Eye (tissue), 1 donor: ENCODE results near the gene EIF2AK3.
"Not testable (repeated sequence)": the region's sequence is repeated elsewhere in the genome, so short reads cannot be mapped to it uniquely, and the experiment has no call there.

Experiments used
- DNase-seq: peaks from one replicate; pipeline ENCODE4 v3.0.0-alpha.2; 2015

EIF2AK3 gene

DNA sequence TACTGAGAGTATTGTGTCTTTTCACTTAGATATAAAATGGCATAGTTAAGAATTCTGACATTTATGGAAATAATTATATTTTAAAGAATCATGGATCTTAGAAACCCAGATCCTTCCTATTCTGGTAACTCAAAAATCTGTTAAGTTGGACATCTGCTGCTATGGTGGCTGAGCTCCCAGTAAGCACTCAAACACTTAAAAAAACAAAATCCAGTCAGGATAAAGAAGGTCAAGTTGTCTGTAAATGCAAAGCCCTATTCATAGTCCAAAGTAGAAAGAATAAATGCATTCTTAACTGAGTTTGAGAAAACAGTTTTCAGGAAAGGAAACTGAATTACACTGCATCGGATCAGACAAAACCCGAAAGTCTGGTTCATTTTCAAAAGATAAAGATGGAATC is 35.6 kb downstream of the EIF2AK3 start:
- DNase-seq: no peak

DNA sequence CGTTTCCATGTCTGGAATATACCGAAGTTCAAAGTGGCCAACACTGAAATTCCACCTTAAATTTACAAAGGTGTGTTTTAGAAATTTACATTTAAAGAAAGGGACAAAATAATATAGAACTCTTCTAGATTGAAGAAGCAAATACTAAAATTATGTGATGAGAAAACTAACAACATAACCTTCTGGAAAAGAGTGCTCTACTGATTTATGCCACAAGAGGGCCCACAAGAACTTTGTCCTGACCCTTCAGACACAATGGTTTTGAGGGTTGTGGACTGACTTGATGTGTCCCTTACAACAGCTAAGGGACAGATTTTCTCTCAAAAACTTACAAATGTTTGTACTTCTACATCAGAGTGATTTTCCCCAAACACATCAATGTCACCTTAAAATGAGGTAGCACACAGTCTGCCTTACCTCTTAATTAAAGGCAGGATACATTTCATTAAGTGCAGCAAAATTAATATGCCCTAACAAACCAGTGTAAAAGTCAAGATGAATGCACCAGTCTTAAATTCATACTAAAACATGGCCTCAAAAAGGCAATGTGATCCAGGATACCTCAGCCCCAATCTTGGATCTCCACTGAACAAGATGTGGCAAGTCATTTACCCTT is 36.2 kb downstream of the EIF2AK3 start:
- peak; percentile 82 for DNase-seq

DNA sequence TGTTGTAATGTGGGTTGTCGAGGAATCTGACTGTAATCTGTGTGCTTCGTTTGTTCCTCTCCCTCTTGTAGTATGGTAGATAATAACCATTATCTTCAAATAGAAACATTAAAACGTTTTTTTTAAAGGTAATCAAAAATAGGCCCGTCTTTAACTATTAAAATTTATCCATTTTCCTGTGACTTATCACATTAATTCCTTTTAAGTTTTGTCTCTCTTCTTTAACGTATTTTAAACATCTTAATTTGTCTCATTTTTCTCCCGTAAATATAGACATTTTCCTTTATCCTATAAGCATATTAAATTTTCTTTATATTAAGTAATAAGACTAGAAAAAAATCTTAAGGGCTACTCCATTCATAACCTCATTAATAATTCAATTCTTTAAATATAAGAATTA is 41.3 kb downstream of the EIF2AK3 start:
- no peak for DNase-seq

DNA sequence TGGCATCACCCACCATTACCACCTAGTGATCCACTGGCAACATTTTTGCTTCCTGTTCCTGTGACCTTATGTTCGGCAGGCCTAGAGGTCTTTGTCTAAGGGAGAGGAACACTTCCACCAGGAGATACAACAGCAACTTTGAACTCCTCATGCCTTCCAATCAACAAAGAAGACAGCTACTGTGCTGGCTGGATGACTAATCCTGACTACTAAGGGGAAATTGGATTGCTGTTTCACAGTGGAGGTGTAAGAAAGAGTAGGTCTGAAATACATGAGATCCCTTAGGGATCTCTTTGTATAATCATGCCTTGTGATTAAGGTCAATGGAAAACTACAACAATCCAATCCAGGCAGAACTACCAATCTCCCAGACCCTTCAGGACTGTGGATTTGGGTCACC is 45.2 kb downstream of the EIF2AK3 start:
- DNase-seq: no peak

DNA sequence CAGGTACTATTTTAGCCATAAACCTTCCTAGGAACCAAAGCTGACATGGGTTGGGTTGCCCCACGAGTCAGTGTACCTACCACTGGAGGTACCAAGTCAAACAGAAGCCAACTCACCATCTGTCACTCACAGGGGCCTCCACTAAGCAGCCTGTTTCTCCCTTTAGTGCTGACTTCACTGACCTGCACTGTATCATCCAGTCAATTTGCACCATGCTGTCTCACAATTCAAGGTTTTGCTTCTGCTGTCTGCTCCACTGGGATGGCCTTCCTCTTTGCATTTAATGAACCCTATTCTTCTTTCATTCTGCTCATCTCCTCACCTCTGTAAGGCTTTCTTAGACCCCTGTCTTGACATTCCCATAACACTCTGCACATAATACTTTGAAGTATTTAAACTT is 47.2 kb downstream of the EIF2AK3 start:
- peak; percentile 18 for DNase-seq

DNA sequence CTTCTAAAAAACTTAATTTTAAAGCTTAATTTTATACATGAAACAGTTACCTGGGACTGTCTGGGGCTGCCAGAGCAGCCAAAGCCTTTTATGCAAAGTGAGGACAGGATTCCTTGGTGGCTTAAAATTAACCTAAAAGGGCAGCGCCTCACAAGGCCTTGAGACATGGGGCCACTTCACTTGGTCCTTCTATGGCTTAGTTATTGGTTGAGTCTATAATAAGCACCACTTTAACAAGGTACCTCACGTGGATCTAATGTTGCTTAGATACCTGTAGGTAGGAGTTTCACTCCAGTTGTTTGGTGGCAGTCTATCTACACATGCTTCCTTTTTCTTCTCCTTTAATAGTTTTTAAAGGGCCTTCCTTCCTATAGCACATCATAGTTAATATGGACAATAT is 51.6 kb downstream of the EIF2AK3 start:
- DNase-seq: no peak

DNA sequence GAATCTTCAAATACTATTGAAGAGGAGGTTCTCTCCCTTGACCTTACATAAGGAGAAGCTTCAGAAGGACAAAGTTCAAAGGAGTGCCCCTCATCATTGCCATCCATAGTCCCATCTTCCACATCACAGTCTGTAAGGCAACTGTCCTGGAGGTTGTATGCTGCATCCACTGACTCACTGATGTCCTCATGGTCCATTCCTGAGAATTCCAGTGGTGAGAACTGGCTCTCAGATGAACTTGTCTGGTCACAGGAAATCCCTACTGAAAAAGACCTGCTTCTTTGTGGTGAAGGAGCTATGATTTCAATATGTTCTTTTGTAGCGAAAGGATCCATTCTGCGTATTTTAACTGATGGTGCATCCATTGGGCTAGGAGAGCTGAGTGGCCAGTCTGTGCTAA is 52.2 kb downstream of the EIF2AK3 start:
- no peak for DNase-seq

DNA sequence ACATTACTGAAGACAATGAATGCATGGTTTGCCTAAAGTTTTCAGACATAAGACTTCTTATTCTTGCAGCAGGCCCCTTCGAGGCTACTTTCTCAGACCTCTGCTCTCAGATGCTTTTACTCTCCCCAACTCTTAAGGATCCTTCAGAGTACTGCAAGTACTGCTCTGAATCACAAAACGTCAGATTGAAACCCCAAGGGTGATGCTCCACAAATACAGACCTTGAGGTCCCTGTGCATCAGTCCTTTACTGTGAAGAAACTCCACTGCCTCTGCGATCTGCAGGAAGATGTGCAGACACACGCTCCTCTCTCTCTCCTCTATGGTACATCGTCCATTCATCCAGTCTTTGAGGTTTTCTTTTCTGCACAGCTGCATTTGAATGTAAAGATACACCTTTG is 52.8 kb downstream of the EIF2AK3 start:
- DNase-seq: no peak

DNA sequence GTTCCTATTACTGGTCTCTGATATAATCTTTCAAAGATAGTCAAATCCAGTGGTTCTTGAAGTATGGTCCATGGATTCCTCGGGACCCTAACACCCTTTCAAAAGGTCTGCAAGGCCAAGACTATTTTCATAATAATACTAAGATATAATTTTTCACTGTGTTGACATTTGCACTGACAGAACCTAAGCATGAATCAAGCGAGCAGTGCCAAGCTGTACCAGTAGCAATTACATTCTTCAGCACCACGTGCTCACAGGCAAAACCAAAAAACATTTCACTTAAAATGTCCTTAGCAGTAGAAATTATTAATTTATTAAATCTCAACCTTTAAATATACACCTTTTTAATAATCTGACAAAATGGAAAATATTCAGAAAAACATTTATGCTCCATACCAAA is 59.1 kb downstream of the EIF2AK3 start:
- DNase-seq: no peak

DNA sequence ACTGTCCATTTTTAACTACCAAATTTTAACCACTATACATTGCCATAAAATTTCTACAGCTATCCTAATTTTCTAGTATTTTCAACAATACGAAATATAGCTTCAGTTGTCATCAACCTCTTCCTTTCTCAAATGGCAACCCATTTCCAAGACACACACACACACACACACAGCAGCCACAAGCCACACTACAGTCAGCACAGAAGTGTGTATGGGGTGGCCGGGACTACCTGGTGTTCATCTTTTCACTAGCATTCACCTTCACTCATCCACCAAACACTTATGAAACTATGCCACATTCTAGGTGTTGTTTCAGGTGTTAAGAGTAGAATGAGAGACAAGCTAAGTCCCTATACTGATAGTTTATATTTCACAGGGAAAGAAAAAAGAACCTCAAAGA is 62.9 kb downstream of the EIF2AK3 start:
- DNase-seq: no peak

DNA sequence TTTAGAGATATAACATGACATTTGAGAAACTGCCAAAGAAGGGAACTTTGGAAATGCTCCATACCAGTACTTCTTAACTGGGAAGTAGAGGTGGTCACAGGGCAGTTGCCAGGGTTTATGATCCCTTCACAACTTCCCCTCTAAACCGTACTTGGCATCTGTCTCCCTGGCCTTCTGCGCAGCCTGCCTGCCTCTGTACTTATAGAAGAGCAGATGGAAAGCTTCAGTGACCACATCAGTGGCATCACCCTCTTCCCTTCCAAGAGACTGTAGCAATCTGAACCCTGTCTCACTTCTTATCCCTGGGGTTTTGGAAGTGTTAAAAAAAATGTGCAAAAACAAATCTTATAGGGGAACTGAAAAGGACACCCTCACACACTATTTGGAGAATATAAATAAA is 64.1 kb downstream of the EIF2AK3 start:
- no peak for DNase-seq

DNA sequence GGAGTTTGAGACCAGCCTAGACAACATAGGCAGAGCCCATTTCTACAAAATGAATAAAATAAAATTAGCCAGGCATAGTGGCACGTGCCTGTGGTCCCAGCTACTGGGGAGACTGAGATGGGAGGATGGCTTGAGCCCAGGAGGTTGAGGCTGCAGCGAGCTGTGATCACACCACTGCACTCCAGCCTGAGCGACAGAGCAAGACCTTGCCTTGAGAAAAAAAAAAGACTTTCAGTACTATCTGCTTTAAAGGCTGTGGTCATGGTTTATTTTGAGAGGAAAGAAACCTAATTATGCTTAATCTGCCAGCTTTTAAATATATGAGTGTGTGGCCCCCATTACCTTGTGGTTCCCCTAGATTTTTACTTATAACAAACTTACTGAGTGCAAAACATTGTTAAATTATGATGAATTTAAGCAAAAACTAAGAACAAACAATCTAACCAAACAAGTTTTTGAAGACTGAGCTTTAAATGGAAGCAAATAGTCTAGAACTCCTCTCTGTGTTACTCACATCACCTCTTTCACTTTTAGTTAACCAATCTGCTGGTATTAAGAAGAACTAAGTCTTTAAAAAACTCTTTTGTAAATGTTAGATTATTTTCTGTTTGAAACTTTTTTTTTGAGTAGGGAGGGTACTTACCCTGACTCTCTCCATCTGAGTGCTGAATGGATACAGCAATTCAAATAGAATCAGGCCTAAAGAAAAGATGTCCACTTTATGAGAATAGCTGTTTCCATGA is 65.4 kb downstream of the EIF2AK3 start:
- no peak for DNase-seq

DNA sequence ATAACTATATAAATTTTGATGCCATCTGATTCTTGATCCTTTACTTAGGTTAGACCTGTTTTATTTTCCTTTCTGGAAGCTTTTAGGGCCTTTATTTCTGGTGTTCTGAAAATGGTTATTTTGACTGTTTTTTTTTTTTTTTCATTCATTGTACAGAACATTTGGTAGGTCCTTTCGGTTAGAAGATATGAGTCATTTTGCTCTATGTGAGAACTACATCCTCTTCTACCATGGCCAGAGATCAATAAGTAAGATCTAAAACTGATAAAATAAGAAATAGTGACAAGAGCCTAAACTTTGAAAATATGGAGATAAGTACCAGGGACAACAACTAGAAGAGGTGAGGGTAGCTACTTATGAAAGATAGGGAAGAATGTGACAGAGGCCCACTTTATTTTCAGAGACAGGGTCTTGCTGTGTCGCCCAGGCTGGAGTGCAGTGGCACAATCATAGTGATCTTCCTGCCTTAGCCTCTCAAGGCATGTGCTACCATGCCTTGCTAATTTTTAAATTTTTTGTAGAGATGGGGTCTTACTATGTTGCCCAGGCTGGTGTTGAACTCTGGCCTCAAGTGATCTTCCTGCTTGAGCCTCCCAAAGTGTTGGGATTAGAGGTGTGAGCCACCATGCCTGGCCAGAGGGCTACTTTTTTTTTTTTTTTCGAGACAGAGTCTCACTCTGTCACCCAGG is 66.5 kb downstream of the EIF2AK3 start:
- no peak for DNase-seq

DNA sequence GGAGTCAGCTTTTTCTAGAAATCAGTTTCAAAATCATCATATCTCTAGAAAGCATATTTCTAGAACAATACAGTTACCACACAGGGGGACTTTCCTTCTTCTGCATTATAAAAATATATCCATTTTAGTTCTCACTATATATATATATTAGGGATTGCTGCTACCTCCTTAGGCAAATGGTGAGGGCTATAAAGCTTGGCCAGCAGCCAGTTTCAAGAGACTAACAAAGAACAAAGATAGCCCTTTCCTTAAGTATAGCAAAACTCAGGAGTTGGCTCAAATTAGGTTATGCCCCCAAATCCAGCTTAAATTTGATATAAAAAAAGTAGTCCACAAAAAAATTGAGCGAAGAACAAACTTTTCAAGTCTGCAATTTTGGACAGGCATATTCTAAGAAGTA is 70.0 kb downstream of the EIF2AK3 start:
- DNase-seq: no peak

DNA sequence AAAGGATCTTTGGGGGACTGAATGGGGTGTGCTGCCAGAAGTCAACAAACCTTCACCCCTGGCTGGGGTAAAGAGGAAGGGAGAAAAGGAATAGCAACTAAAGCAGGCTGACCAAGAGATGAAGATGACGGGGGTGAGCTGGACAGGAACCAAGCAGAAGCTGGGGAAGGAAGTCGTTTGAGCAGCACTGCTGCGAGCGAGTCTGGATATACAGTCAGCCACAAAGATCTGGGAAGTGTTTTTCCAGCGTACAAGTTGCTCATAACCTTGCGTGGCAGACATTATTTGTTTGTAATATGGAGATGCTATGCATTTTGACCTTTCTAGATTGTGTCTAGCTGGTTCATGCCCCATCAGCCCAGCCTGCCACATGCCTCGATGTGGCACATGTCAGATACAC is 71.2 kb downstream of the EIF2AK3 start:
- DNase-seq: no peak

DNA sequence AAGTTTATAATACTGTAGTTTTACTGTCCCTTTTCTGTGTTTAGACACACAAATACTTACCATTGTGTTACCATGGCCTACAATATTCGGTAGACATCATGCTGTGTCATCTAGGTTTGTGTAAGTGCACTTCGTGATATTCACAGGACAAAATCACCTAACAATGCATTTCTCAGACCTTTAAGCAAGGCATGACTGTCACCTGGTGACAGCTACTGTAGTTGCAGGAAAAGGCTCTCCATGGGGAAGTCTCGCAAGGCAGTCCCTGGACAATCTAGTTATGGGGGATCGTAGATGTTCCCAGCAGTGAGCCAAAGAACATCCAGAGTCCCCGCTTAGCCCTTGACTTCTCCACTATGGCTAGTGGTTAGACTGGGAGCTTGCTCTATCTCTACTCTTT is 73.1 kb downstream of the EIF2AK3 start:
- no peak for DNase-seq

DNA sequence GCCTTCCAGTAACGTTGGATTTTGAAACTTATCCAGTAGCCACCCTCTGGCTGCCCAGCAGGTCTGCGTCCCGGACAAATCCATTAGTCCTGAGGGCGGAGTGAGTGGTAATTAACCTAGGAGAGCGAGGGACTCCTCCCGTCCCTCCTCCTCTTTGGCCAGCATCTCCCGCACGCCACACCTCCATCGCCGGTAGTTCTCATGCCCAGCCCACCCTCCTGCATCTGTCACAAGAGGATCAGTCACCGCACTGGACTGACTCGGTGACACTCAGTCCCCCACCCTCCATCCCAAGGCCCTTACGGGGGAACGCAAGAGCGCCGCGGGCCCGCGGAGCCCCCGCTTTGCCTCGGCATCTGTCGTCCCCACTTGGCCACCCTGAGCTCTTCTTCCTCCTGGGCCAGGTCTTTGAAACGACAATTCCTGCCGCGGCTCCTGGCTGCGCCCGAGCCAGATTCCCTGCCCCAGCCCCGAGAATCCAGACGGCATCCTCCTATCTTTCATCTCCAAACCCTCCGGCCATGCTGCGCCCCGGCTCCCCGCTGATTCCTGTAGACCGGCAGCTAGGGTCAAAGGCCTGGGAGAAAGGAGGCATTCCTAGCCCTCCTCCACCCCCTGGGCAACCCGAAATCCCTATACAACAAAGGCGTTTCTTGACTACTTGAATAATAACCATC is 77.5 kb downstream of the EIF2AK3 start:
- peak; percentile 50 for DNase-seq

DNA sequence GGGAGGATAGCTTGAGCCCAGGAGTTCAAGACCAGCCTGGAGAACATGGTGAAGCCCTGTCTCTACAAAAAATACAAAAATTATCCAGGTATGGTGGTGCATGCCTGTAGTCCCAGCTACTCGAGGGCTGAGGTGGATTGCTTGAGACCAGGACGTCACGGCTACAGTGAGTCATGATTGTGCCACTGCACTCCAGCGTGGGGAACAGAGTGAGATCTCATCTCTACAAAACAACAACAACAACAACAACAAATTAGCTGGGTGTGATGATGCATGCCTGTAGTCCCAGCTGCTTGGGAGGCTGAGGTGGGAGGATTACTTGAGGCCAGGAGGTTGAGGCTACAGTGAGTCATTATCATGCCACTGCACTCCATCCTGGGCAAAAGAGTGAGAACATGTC is 81.0 kb downstream of the EIF2AK3 start:
- DNase-seq: not testable (repeated sequence)

DNA sequence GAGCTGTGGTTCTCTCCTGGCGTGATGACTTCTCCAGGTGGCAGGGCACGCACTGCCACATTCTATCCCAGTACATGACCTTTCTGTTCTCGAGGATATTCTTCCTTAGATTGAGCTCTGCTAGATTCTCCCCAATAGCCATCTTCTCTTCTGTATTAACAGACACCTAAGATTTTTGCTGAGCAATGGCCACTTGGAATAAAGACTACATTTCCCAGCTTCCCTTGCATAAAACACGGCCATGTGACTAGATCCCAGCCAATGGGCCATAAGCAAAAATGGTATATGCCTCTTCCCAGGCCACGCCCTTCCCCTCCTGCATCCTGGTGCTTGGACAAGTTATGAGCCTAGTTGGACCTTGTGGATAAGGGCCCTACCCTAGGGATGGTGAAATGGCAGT is 82.1 kb downstream of the EIF2AK3 start:
- DNase-seq: no peak

DNA sequence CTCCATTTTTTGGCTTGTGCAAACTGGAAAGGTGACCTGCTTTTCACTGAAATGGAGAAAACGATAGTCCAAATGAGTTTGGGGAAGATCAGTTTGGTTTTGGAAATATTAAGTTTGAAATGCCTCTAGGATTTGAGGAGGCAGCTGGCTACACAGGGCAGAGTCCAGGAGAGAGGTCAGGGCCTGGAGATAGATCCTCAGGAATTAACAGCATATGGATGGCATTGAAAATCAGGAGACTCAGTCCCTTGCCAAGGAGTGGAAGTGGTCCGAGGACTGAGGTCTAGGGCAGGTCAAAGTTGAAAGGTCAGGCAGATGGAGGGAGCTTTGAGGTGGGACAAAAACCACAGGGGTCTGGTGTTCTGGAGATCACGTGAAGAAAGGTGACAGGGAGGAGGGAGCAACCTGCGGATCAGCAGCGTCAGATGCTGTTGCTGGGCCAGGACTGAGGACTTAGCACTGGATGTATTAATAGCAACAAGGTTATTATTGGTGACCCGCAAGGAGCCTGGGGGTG is 83.7 kb downstream of the EIF2AK3 start:
- DNase-seq: no peak

DNA sequence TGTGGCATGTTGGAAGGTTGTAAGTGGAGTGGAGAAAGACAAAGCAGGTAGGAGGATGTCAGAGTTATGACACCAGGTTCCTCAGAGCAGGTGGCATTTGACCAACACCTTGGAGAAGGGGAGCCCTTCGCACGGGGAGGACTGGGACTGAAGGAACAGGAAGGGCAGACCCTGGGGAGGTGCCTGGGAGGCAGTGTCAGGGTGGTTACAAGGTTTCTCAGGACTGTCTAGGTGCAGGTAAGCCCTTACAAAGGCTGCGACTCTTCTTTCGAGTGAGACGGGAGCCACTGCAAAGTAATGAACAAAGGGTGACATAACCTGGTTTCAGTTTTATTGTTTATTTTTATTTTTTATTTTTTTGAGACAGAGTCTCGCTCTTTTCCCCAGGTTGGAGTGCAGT is 84.6 kb downstream of the EIF2AK3 start:
- DNase-seq: no peak

DNA sequence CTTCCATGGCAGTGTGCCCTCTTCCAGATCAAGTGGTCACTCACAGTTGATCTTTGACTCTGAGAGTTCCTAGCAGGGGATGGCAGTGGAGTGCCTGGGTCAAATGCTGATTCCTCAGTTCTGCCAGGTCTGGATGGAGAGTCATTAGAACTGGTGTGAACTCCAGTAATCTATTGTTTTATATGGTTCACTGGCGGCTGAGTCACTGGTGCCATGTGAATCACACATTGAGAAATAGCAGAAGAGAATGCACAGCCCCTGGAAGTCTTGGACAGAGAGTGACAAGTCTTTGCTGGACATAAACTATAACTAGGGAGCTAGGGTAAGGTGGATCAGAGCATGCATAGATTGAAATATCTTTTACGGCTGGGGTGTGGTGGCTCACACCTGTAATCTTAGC is 86.9 kb downstream of the EIF2AK3 start:
- no peak for DNase-seq

DNA sequence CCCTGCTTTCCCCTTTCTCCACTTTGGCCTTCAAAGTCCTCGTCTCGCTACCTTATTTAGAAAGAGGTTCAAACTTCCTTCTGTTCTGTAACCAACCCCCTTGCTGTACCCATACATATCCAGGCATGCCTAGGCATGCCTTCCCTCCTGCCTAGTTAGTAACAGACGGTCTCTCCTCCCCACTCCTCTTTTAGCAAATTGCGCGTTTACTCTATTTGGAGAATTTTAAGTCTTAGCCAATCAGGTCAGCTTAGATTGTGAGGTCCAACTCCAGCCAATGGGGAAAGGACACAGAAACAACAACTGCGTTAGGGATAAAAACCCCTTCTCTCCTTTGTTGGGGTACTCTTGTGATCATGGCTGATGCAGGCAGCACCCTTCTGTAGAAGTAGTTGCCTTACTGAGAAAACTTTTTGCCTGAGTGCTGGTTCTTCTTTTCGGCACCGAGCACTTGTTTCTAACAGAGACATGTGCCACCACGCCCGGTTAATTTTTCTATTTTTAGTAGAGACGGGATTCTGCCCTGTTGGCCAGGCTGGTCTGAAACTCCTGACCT is 88.8 kb downstream of the EIF2AK3 start:
- no peak for DNase-seq
